ENCODE results near the gene EEFSEC.

DNA sequence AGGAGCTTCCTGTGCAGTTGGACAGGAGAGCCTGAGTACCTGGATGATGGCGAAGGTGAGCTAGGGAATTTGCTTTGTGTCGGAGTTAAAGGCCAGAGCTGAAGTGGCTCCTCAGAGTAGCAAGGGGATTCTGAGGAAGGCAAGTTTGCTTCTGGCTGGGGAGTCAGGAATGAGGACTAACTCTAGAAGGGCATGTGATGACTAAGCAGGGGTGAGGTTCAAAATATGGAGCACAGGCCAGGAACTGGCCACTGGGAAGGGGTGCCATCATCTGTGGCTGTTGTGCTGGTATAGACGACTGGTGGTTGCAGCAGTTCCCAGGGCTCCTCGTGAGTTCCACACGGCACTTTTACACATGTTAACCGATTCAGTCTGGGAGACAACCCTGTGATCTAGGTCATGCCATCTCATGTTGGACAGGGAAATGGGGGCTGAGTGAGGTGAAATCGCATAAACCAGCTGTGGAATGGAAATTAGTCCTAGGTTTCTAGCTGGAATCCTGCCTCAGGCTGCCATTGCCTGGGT is 100.8 kb downstream of the EEFSEC start:
- TF ChIP-seq POLR2A (IDR thresholded peaks at IDR 0.05; ENCODE audit: low read depth, low read length) (no peak), TAF1 (IDR thresholded peaks at IDR 0.05; ENCODE audit: borderline replicate concordance, low read depth, low read length) (no peak)

All from GM12892 (cell line).